ENCODE results near the gene MRPL55. TPM values are rescaled to one million over a fixed set of nuclear protein-coding genes. Genes with fewer than 3 reads are reported as not detected.

The MRPL55 gene
- polyA plus RNA-seq, 1 donor from 2014 or later, result 168 TPM

DNA sequence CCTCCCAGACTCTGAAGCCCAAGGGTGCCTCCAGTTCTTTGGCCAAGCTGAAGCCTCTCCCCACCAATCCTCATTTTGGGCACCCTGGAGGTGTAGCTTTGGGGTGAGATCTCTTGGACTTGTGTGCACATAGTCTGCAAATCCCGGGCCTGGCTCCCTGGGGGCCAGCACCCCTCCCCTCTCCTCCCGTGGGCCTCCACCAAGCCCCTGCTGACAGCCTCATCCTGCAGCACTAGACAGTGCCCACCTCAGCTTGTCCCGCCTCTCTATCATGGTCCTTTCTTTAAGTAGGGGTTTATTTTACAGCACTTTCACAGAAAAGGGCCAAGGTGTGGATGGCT is 43.8 kb upstream of the MRPL55 start:
- no peak overlapping the region for H3K9ac ChIP-seq (ENCODE audit: low read length)
- TF ChIP-seq POLR2AphosphoS5 (IDR thresholded peaks at IDR 0.05) (no peak), MXI1 (conservative IDR thresholded peaks at IDR 0.05; ENCODE audit: poor library complexity, severe bottlenecking) (no peak), SMC3 (conservative IDR thresholded peaks at IDR 0.05; ENCODE audit: poor library complexity) (no peak), TAF1 (IDR thresholded peaks at IDR 0.05; ENCODE audit: low read depth) (no peak), RAD21 (conservative IDR thresholded peaks at IDR 0.05) (no peak), EZH2 (IDR thresholded peaks at IDR 0.05; ENCODE audit: borderline replicate concordance, insufficient read depth, low read length, poor library complexity, severe bottlenecking) (no peak), EP300 (conservative IDR thresholded peaks at IDR 0.05; ENCODE audit: poor library complexity, severe bottlenecking) (no peak)
- TF ChIP-seq, protein P1, sequence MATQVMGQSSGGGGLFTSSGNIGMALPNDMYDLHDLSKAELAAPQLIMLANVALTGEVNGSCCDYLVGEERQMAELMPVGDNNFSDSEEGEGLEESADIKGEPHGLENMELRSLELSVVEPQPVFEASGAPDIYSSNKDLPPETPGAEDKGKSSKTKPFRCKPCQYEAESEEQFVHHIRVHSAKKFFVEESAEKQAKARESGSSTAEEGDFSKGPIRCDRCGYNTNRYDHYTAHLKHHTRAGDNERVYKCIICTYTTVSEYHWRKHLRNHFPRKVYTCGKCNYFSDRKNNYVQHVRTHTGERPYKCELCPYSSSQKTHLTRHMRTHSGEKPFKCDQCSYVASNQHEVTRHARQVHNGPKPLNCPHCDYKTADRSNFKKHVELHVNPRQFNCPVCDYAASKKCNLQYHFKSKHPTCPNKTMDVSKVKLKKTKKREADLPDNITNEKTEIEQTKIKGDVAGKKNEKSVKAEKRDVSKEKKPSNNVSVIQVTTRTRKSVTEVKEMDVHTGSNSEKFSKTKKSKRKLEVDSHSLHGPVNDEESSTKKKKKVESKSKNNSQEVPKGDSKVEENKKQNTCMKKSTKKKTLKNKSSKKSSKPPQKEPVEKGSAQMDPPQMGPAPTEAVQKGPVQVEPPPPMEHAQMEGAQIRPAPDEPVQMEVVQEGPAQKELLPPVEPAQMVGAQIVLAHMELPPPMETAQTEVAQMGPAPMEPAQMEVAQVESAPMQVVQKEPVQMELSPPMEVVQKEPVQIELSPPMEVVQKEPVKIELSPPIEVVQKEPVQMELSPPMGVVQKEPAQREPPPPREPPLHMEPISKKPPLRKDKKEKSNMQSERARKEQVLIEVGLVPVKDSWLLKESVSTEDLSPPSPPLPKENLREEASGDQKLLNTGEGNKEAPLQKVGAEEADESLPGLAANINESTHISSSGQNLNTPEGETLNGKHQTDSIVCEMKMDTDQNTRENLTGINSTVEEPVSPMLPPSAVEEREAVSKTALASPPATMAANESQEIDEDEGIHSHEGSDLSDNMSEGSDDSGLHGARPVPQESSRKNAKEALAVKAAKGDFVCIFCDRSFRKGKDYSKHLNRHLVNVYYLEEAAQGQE (IDR thresholded peaks at IDR 0.05; ENCODE audit: borderline replicate concordance), result no peak
- TF ChIP-seq, protein P2, sequence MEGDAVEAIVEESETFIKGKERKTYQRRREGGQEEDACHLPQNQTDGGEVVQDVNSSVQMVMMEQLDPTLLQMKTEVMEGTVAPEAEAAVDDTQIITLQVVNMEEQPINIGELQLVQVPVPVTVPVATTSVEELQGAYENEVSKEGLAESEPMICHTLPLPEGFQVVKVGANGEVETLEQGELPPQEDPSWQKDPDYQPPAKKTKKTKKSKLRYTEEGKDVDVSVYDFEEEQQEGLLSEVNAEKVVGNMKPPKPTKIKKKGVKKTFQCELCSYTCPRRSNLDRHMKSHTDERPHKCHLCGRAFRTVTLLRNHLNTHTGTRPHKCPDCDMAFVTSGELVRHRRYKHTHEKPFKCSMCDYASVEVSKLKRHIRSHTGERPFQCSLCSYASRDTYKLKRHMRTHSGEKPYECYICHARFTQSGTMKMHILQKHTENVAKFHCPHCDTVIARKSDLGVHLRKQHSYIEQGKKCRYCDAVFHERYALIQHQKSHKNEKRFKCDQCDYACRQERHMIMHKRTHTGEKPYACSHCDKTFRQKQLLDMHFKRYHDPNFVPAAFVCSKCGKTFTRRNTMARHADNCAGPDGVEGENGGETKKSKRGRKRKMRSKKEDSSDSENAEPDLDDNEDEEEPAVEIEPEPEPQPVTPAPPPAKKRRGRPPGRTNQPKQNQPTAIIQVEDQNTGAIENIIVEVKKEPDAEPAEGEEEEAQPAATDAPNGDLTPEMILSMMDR (IDR thresholded peaks at IDR 0.05; ENCODE audit: poor library complexity, severe bottlenecking), result no peak

DNA sequence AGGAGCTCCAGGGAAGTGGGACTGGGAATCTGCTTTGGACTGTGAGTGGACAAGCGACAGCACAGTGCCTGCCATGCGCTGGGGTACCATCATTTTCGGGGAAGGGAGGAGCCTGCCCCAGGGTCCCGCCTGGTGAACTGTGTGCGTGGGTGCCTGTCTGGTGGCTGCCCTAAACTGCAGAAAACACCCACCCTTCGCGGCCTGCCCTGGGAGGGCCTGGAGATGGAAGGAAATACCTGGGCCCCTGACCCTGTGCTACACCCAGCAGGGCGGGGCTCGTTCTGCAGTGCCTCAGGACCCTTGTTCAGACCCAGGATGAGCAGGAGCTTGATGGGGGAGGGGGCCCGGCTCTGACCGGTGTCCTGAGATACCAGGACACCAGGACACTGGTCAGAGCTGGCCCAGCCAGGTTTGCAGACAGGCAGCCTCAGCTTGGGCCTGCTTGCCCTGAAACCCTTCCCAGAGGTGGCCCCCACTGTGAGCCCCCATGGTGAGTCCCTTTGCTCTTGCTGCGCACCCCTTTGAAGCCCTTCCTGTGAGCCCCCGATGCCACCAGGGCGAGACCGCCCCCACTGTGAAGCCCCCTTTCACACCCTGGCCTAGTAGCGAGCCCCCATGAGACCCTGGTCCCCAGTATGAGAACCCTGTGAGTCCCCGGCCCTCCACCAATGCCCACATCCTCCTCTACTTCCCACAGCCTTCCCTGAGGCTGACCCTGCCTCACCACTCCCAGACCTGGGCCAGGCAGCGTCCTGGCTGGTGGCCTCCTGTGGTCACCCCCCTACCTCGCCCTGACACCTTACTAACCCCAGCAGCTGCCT is 43.2 kb upstream of the MRPL55 start:
- Histone ChIP-seq H3F3A (ENCODE audit: insufficient read depth, low read length, poor library complexity, severe bottlenecking) (no peaks in the 10 kb centered on the region), H3K4me3 (ENCODE audit: low read length) (no peak overlapping the region), H3K27me3 (ENCODE audit: insufficient read depth, low read depth, low read length) (no peaks in the 10 kb centered on the region), H3K9me3 (ENCODE audit: low read length) (no peaks in the 10 kb centered on the region), H3K36me3 (ENCODE audit: insufficient read depth, low read length) (no peaks in the 10 kb centered on the region), H3K79me2 (replicated peaks; ENCODE audit: insufficient read depth, low read length) (no peaks in the 10 kb centered on the region), H3K27ac (ENCODE audit: low read length) (no peak overlapping the region), H4K20me1 (ENCODE audit: insufficient read depth) (no peaks in the 10 kb centered on the region), H2AFZ (ENCODE audit: low read depth, low read length) (no peak overlapping the region), H3K9me2 (ENCODE audit: insufficient read depth, low read length) (no peaks in the 10 kb centered on the region), H3K9ac (ENCODE audit: low read length) (no peak overlapping the region), H3K4me2 (ENCODE audit: low read length) (no peak overlapping the region)
- TF ChIP-seq SMC3 (conservative IDR thresholded peaks at IDR 0.05; ENCODE audit: poor library complexity) (no peak), MXI1 (conservative IDR thresholded peaks at IDR 0.05; ENCODE audit: poor library complexity, severe bottlenecking) (no peak), TAF1 (IDR thresholded peaks at IDR 0.05; ENCODE audit: low read depth) (no peak), RAD21 (conservative IDR thresholded peaks at IDR 0.05) (no peak), EZH2 (IDR thresholded peaks at IDR 0.05; ENCODE audit: borderline replicate concordance, insufficient read depth, low read length, poor library complexity, severe bottlenecking) (no peak), EP300 (conservative IDR thresholded peaks at IDR 0.05; ENCODE audit: poor library complexity, severe bottlenecking) (no peak), POLR2AphosphoS5 (IDR thresholded peaks at IDR 0.05) (no peak)
- TF ChIP-seq, protein P2 (IDR thresholded peaks at IDR 0.05; ENCODE audit: poor library complexity, severe bottlenecking), result no peak
- TF ChIP-seq, protein P1 (IDR thresholded peaks at IDR 0.05; ENCODE audit: borderline replicate concordance), result no peak

More for the DNA sequence above, 43.8 kb upstream of the MRPL55 start:
- no peaks in the 10 kb centered on the region for H3K9me3 ChIP-seq (ENCODE audit: low read length)
- no peak overlapping the region for H3K4me2 ChIP-seq (ENCODE audit: low read length)
- H3K9me2 ChIP-seq (ENCODE audit: insufficient read depth, low read length), result no peaks in the 10 kb centered on the region
- H3K27me3 ChIP-seq (ENCODE audit: insufficient read depth, low read depth, low read length), result no peaks in the 10 kb centered on the region
- no peak overlapping the region for H3K27ac ChIP-seq (ENCODE audit: low read length)
- no peaks in the 10 kb centered on the region for H4K20me1 ChIP-seq (ENCODE audit: insufficient read depth)
- no peaks in the 10 kb centered on the region for H3K79me2 ChIP-seq (replicated peaks; ENCODE audit: insufficient read depth, low read length)
- no peaks in the 10 kb centered on the region for H3F3A ChIP-seq (ENCODE audit: insufficient read depth, low read length, poor library complexity, severe bottlenecking)
- H3K36me3 ChIP-seq (ENCODE audit: insufficient read depth, low read length), result no peaks in the 10 kb centered on the region
- H2AFZ ChIP-seq (ENCODE audit: low read depth, low read length), result no peak overlapping the region
- H3K4me3 ChIP-seq (ENCODE audit: low read length), result no peak overlapping the region
